Posterior vena cava (tissue), 2 donors: ENCODE measurements around the gene CRKL. TPM values are rescaled to one million over a fixed set of nuclear protein-coding genes. Genes with fewer than 3 reads are reported as not detected.
"Not testable (repeated sequence)": the region's sequence is repeated elsewhere in the genome, so short reads cannot be mapped to it uniquely, and the experiment has no call there.

Source experiments
- DNase-seq: peaks from one replicate; pipeline ENCODE4 v3.0.0-alpha.2; 2020; ENCODE audit warnings: low spot score
- intact Hi-C, 2 donors: fragments of 100-400 bp; cut with DNase I; formaldehyde crosslinking; loops; one replicate each; pipeline versions ENCODE4 v1.14.1 to v1.14.2; 2022 to 2023
- total RNA-seq, 2 donors: library from RNA; stranded (reverse); fragmentation: NEBNext Ultra II Directional; extraction: Animal tissue kit (Norgen Biotek cat#: 25700); gene quantifications; one replicate each; pipeline ENCODE4 v1.2.1, GENCODE V29; 2021
- donor health status: DM: yes; HTN: yes; CAD: no.
- donor health status: DM: yes; HTN: yes; CAD: no.

CRKL gene
- total RNA-seq, 2 donors from 2014 or later: 36.7 to 37.5 TPM

GRCh38 chr22:20930004-20930403 is 12.8 kb downstream of the CRKL start:
- intact Hi-C loops: no loop called here
- DNase-seq: no peak

GRCh38 chr22:20930435-20930834 is 13.2 kb downstream of the CRKL start:
- intact Hi-C loops, DNase-seq: not testable (repeated sequence)

GRCh38 chr22:20931126-20931654 is 14.0 kb downstream of the CRKL start:
- DNase-seq: no peak
- intact Hi-C loops: no loop called here

- no peak for DNase-seq
- intact Hi-C loops: loop anchor here in 1 of 2 donors (2.0 kb wide), 1 partner anchor 31 kb away; no protein-coding TSS in a partner anchor
Measured at GRCh38 chr22:20933910-20934309, 16.7 kb downstream of the CRKL start.

- intact Hi-C loops, DNase-seq: not testable (repeated sequence)
Measured at GRCh38 chr22:20935049-20935448, 17.8 kb downstream of the CRKL start.

- intact Hi-C loops, DNase-seq: not testable (repeated sequence)
Measured at GRCh38 chr22:20935780-20936539, 18.8 kb downstream of the CRKL start.

GRCh38 chr22:20937031-20937793 is 20.0 kb downstream of the CRKL start:
- DNase-seq: no peak

GRCh38 chr22:20937794-20938671 is 20.8 kb downstream of the CRKL start:
- no peak for DNase-seq
- intact Hi-C loops: no loop called here

More at GRCh38 chr22:20937031-20937793, 20.0 kb downstream of the CRKL start:
- intact Hi-C loops: no loop called here

GRCh38 chr22:20939457-20940185 is 22.4 kb downstream of the CRKL start:
- DNase-seq, intact Hi-C loops: not testable (repeated sequence)

GRCh38 chr22:20940186-20940651 is 23.0 kb downstream of the CRKL start:
- DNase-seq: no peak
- intact Hi-C loops: no loop called here

GRCh38 chr22:20940904-20941385 is 23.7 kb downstream of the CRKL start:
- no peak for DNase-seq
- intact Hi-C loops: no loop called here

- intact Hi-C loops, DNase-seq: not testable (repeated sequence)
Measured at GRCh38 chr22:20942203-20942902, 25.1 kb downstream of the CRKL start.

GRCh38 chr22:20943104-20943933 is 26.1 kb downstream of the CRKL start:
- intact Hi-C loops: no loop called here
- DNase-seq: no peak

- DNase-seq: no peak
- intact Hi-C loops: no loop called here
Measured at GRCh38 chr22:20944042-20944441, 26.8 kb downstream of the CRKL start.

GRCh38 chr22:20945578-20945934 is 28.3 kb downstream of the CRKL start:
- DNase-seq: no peak
- intact Hi-C loops: no loop called here

GRCh38 chr22:20946080-20946986 is 29.1 kb downstream of the CRKL start:
- DNase-seq: peak; percentile 25
- intact Hi-C loops: no loop called here
